Upper lobe of left lung (tissue), 6 donors: ENCODE results near the gene ATIC. TPM values are rescaled to one million over a fixed set of nuclear protein-coding genes. Genes with fewer than 3 reads are reported as not detected.

ENCODE experiments used
- ATAC-seq, 2 donors: fragments of 200-7000 bp; cut with Tn5 transposase; one replicate each; pipeline ENCODE4 v1.9.1; 2022; ENCODE audit warnings: mild to moderate bottlenecking in 2 of 2, moderate library complexity in 2 of 2; ENCODE audit not compliant: low FRiP score in 2 of 2
- DNase-seq, 2 donors: peaks; one replicate each; pipeline ENCODE4 v3.0.0-alpha.2; 2019 to 2020
- H3K27ac ChIP-seq, 4 donors: fragments of 200-600 bp; sonication (generic); one replicate each; pipeline ENCODE4 v1.5.1; 2016 to 2019
- H3K27me3 ChIP-seq, 4 donors: fragments of 200-600 bp; sonication (generic); one replicate each; pipeline ENCODE4 v1.5.1; 2017 to 2019
- H3K36me3 ChIP-seq, 4 donors: fragments of 200-600 bp; sonication (generic); one replicate each; pipeline ENCODE4 v1.5.1; 2016 to 2019
- H3K4me1 ChIP-seq, 4 donors: fragments of 200-600 bp; sonication (generic); one replicate each; pipeline ENCODE4 v1.5.1; 2018 to 2019
- H3K4me3 ChIP-seq, 4 donors: fragments of 200-600 bp; sonication (generic); one replicate each; pipeline ENCODE4 v1.5.1; 2017 to 2019; ENCODE audit warnings: mild to moderate bottlenecking in 2 of 4, moderate library complexity in 1 of 4
- H3K9me3 ChIP-seq, 4 donors: fragments of 200-600 bp; sonication (generic); one replicate each; pipeline ENCODE4 v1.5.1; 2018 to 2019
- CTCF ChIP-seq, 6 experiments: fragments of 450-650 bp in 4 of 6; fragments of 200-600 bp in 2 of 6; sonication (generic) in 2 of 6; IDR thresholded peaks; one replicate each; pipeline ENCODE4 v1.5.1; 2016 to 2019; ENCODE audit warnings: antibody characterized with exemption in 6 of 6
- EP300 ChIP-seq, 4 donors: sonication (generic); formaldehyde crosslinking; IDR thresholded peaks; one replicate each; pipeline ENCODE4 v1.5.1; 2017; ENCODE audit warnings: antibody characterized with exemption in 4 of 4, control low read depth in 2 of 4
- POLR2A ChIP-seq, 4 donors: fragments of 450-650 bp; IDR thresholded peaks; one replicate each; pipeline ENCODE4 v1.5.1; 2016 to 2017; ENCODE audit warnings: antibody characterized with exemption in 4 of 4, mild to moderate bottlenecking in 2 of 4
- POLR2AphosphoS5 ChIP-seq, 2 donors: sonication (generic); formaldehyde crosslinking; IDR thresholded peaks; one replicate each; pipeline ENCODE4 v1.5.1; 2017; ENCODE audit warnings: antibody characterized with exemption in 2 of 2
- WGBS, 2 donors: methylation state at CpG; one replicate each; pipeline ENCODE4 v1.1.5; 2017 to 2018; 5-methylcytosine and 5-hydroxymethylcytosine counted together
- total RNA-seq, 6 donors: library from RNA; depleted of rRNA in 4 of 6; stranded (reverse); fragments of >200 nt in 4 of 6; gene quantifications; one replicate each; pipeline versions ENCODE4 v1.1.0 to v1.2.1, GENCODE V29; 2016 to 2021
- donor health status: DM: no; HTN: no; CAD: no; lungs with moderate emphysema.
- donor health status: DM: no; HTN: yes; CAD: no; lungs with severe emphysema.

ATIC gene
- total RNA-seq, 6 donors from 2014 or later, result 25.1 to 69.2 (median 56.6) TPM

GRCh38 chr2:215378045-215378444 is 66.2 kb downstream of the ATIC start:
- Histone ChIP-seq H3K9me3 (no peaks in the 10 kb centered on the region), H3K27ac (no peak overlapping the region), H3K36me3 (peaks cover 18 to 69% (median 33%) of the 10 kb centered on the region in 4 donors), H3K4me3 (no peak overlapping the region), H3K27me3 (no peaks in the 10 kb centered on the region), H3K4me1 (no peaks in the 10 kb centered on the region)
- WGBS, 2 donors, result 90 to 95% methylated on average over 3 of the region's 3 CpGs
- DNase-seq, result no peak
- ATAC-seq, result no peak
- no peak for TF ChIP-seq CTCF (IDR thresholded peaks at IDR 0.05)
- no peak for TF ChIP-seq POLR2AphosphoS5 (IDR thresholded peaks at IDR 0.05)
- no peak for TF ChIP-seq POLR2A (IDR thresholded peaks at IDR 0.05)
- TF ChIP-seq EP300 (IDR thresholded peaks at IDR 0.05), result no peak

- TF ChIP-seq POLR2AphosphoS5 (IDR thresholded peaks at IDR 0.05) (no peak), EP300 (IDR thresholded peaks at IDR 0.05) (no peak), POLR2A (IDR thresholded peaks at IDR 0.05) (no peak), CTCF (IDR thresholded peaks at IDR 0.05) (no peak)
- no peak for DNase-seq
- Histone ChIP-seq H3K9me3 (no peaks in the 10 kb centered on the region), H3K4me3 (no peak overlapping the region), H3K36me3 (peaks cover 18 to 75% (median 35%) of the 10 kb centered on the region in 4 donors), H3K27me3 (no peaks in the 10 kb centered on the region), H3K4me1 (no peaks in the 10 kb centered on the region), H3K27ac (no peak overlapping the region)
- 92 to 93% methylated on average over 7 of the region's 7 CpGs for WGBS, 2 donors
- ATAC-seq, result no peak
Measured at GRCh38 chr2:215379039-215379438, 67.2 kb downstream of the ATIC start.

GRCh38 chr2:215379948-215380347 is 68.1 kb downstream of the ATIC start:
- no peaks in the 10 kb centered on the region for H3K27me3 ChIP-seq
- no peak for ATAC-seq
- no peak for TF ChIP-seq POLR2AphosphoS5 (IDR thresholded peaks at IDR 0.05)
- TF ChIP-seq EP300 (IDR thresholded peaks at IDR 0.05), result no peak
- TF ChIP-seq CTCF (IDR thresholded peaks at IDR 0.05), result no peak
- TF ChIP-seq POLR2A (IDR thresholded peaks at IDR 0.05), result no peak
- H3K4me3 ChIP-seq, result no peak overlapping the region
- no peak overlapping the region for H3K27ac ChIP-seq
- H3K4me1 ChIP-seq, result no peaks in the 10 kb centered on the region
- DNase-seq, result no peak
- peaks cover 12 to 74% (median 28%) of the 10 kb centered on the region in 4 donors for H3K36me3 ChIP-seq
- no peaks in the 10 kb centered on the region for H3K9me3 ChIP-seq
- WGBS, 2 donors, result 94% methylated on average over 6 of the region's 6 CpGs

- ATAC-seq, result no peak
- Histone ChIP-seq H3K36me3 (peaks cover 8 to 70% (median 24%) of the 10 kb centered on the region in 4 donors), H3K9me3 (no peaks in the 10 kb centered on the region), H3K27me3 (no peaks in the 10 kb centered on the region), H3K4me3 (no peak overlapping the region), H3K4me1 (no peaks in the 10 kb centered on the region), H3K27ac (no peak overlapping the region)
- WGBS, 2 donors, result 91 to 92% methylated on average over 7 of the region's 7 CpGs
- no peak for DNase-seq
- TF ChIP-seq POLR2AphosphoS5 (IDR thresholded peaks at IDR 0.05) (no peak), CTCF (IDR thresholded peaks at IDR 0.05) (no peak), EP300 (IDR thresholded peaks at IDR 0.05) (no peak), POLR2A (IDR thresholded peaks at IDR 0.05) (no peak)
Measured at GRCh38 chr2:215380699-215381098, 68.8 kb downstream of the ATIC start.

GRCh38 chr2:215382011-215382410 is 70.2 kb downstream of the ATIC start:
- Histone ChIP-seq H3K9me3 (no peaks in the 10 kb centered on the region), H3K36me3 (peaks cover 3 to 71% (median 22%) of the 10 kb centered on the region in 4 donors), H3K4me3 (no peak overlapping the region), H3K27me3 (no peaks in the 10 kb centered on the region), H3K27ac (no peak overlapping the region), H3K4me1 (peaks cover 0 to 1% (median 0%) of the 10 kb centered on the region in 4 donors)
- no peak for DNase-seq
- WGBS, 2 donors, result 85 to 86% methylated on average over 7 of the region's 7 CpGs
- ATAC-seq, result no peak
- TF ChIP-seq POLR2AphosphoS5 (IDR thresholded peaks at IDR 0.05) (no peak), POLR2A (IDR thresholded peaks at IDR 0.05) (no peak), EP300 (IDR thresholded peaks at IDR 0.05) (no peak), CTCF (IDR thresholded peaks at IDR 0.05) (no peak)
